ENCODE results near the gene GASK1A.
"Not testable (repeated sequence)": the region's sequence is repeated elsewhere in the genome, so short reads cannot be mapped to it uniquely, and the experiment has no call there.

DNA sequence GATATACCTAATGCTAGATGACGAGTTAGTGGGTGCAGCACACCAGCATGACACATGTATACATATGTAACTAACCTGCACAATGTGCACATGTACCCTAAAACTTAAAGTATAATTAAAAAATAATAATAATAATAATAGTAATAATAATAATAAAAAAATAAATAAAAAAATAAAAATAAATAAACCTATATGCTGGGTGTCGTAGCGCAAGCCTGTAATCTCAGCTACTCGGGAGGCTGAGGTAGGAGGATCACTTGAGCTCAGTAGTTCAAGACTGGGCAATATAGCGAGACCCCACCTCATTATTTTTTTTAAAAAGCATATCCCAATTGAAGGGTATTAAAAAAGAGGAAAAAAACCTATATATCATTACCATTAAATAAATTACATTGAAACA is 91.6 kb downstream of the GASK1A start:
- not testable (repeated sequence) for TF ChIP-seq CTCF (IDR thresholded peaks at IDR 0.05 in 8 of 11, conservative IDR thresholded peaks at IDR 0.05 in 3 of 11); POLR2A (IDR thresholded peaks at IDR 0.05)
